Loucy (cell line): ENCODE measurements around the gene H2AZ2.

Source experiments
- EZH2phosphoT487 ChIP-seq: fragments of 200-600 bp; IDR thresholded peaks from 2 replicates; pipeline ENCODE4 v1.6.1; 2018; ENCODE audit warnings: antibody characterized with exemption, mild to moderate bottlenecking, moderate library complexity, borderline replicate concordance
- TF ChIP-seq, protein P1 (sequence below): fragments of 200-600 bp; sonication (generic); conservative IDR thresholded peaks from 2 replicates; pipeline ENCODE4 v1.5.1; 2014; ENCODE audit warnings: mild to moderate bottlenecking, antibody characterized with exemption, low read length

DNA sequence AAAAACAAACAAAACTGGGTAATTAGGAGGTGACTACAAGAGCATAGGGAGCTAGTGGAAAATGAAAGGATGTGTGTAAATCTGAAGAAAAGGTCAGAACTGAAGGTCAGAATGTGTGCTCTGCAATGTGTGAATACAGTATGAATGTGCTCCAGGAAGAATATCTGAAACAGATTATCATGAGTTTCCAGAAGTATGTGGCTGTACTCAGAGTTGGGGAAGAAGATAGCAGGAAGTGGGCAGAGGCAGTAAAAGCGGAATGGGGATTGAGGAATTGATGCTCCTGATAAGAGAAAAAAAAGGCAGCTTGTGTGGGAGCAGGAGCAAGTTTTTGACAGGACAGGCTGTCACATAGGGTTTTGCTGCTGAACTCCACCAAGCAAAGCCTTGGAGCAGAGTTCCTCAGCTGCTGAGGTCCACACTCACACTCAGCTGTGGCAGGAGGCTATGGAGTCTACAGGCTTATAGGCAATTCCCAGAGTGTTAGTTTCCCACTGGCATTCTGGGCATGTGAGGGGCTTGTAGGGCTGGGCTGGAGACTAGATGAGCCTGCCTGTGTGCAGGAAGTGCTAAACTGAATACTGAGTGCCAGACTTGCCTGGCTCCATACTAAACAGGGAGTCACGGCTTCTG is 22.9 kb downstream of the H2AZ2 start:
- TF ChIP-seq, protein P1, sequence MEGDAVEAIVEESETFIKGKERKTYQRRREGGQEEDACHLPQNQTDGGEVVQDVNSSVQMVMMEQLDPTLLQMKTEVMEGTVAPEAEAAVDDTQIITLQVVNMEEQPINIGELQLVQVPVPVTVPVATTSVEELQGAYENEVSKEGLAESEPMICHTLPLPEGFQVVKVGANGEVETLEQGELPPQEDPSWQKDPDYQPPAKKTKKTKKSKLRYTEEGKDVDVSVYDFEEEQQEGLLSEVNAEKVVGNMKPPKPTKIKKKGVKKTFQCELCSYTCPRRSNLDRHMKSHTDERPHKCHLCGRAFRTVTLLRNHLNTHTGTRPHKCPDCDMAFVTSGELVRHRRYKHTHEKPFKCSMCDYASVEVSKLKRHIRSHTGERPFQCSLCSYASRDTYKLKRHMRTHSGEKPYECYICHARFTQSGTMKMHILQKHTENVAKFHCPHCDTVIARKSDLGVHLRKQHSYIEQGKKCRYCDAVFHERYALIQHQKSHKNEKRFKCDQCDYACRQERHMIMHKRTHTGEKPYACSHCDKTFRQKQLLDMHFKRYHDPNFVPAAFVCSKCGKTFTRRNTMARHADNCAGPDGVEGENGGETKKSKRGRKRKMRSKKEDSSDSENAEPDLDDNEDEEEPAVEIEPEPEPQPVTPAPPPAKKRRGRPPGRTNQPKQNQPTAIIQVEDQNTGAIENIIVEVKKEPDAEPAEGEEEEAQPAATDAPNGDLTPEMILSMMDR: no peak
- no peak for TF ChIP-seq EZH2phosphoT487
